ENCODE data around the gene PKMYT1. TPM values are rescaled to one million over a fixed set of nuclear protein-coding genes. Genes with fewer than 3 reads are reported as not detected.

PKMYT1 gene
- total RNA-seq, 1 donor from 2014 or later: 6.9 TPM

GRCh38 chr16:2985893-2986355 is 5.7 kb upstream of the PKMYT1 start:
- Histone ChIP-seq H3K27ac (no peak overlapping the region), H3K36me3 (no peaks in the 10 kb centered on the region), H3K4me1 (peaks cover 25% of the 10 kb centered on the region), H3K4me3 (no peak overlapping the region), H3K27me3 (no peaks in the 10 kb centered on the region), H3K9me3 (no peaks in the 10 kb centered on the region)
- TF ChIP-seq, protein P1, sequence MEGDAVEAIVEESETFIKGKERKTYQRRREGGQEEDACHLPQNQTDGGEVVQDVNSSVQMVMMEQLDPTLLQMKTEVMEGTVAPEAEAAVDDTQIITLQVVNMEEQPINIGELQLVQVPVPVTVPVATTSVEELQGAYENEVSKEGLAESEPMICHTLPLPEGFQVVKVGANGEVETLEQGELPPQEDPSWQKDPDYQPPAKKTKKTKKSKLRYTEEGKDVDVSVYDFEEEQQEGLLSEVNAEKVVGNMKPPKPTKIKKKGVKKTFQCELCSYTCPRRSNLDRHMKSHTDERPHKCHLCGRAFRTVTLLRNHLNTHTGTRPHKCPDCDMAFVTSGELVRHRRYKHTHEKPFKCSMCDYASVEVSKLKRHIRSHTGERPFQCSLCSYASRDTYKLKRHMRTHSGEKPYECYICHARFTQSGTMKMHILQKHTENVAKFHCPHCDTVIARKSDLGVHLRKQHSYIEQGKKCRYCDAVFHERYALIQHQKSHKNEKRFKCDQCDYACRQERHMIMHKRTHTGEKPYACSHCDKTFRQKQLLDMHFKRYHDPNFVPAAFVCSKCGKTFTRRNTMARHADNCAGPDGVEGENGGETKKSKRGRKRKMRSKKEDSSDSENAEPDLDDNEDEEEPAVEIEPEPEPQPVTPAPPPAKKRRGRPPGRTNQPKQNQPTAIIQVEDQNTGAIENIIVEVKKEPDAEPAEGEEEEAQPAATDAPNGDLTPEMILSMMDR (IDR thresholded peaks at IDR 0.05): no peak
- no peak for TF ChIP-seq POLR2AphosphoS5 (IDR thresholded peaks at IDR 0.05; ENCODE audit: insufficient read depth in 1 of 2, low read depth in 1 of 2)
- no peak for TF ChIP-seq POLR2A (IDR thresholded peaks at IDR 0.05)
- intact Hi-C loops (cut with DNase I): no loop called here
- DNase-seq (ENCODE audit: extremely low spot score in 2 of 2): no peak

- H3K4me1 ChIP-seq: peaks cover 29% of the 10 kb centered on the region
- H3K4me3 ChIP-seq: no peak overlapping the region
- TF ChIP-seq, protein P1 (IDR thresholded peaks at IDR 0.05): no peak
- TF ChIP-seq POLR2AphosphoS5 (IDR thresholded peaks at IDR 0.05; ENCODE audit: insufficient read depth in 1 of 2, low read depth in 1 of 2) (no peak), POLR2A (IDR thresholded peaks at IDR 0.05) (no peak)
- no peak for DNase-seq (ENCODE audit: extremely low spot score in 2 of 2)
- no peak overlapping the region for H3K27ac ChIP-seq
- intact Hi-C loops (cut with DNase I): no loop called here
- H3K27me3 ChIP-seq: no peaks in the 10 kb centered on the region
- no peaks in the 10 kb centered on the region for H3K36me3 ChIP-seq
- H3K9me3 ChIP-seq: no peaks in the 10 kb centered on the region
Observed at GRCh38 chr16:2985462-2985861, 5.2 kb upstream of the PKMYT1 start.

- Histone ChIP-seq H3K4me3 (peak overlapping the region; percentile 11 to 28), H3K36me3 (no peaks in the 10 kb centered on the region), H3K9me3 (no peaks in the 10 kb centered on the region), H3K27me3 (no peaks in the 10 kb centered on the region), H3K27ac (no peak overlapping the region), H3K4me1 (peaks cover 37% of the 10 kb centered on the region)
- no peak for TF ChIP-seq POLR2A (IDR thresholded peaks at IDR 0.05)
- TF ChIP-seq, protein P1 (IDR thresholded peaks at IDR 0.05): peak; percentile 81 to 92 (median 92)
- no peak for TF ChIP-seq POLR2AphosphoS5 (IDR thresholded peaks at IDR 0.05; ENCODE audit: insufficient read depth in 1 of 2, low read depth in 1 of 2)
- intact Hi-C loops (cut with DNase I): no loop called here
- no peak for DNase-seq (ENCODE audit: extremely low spot score in 2 of 2)
Observed at GRCh38 chr16:2983706-2984136, 3.5 kb upstream of the PKMYT1 start.

GRCh38 chr16:2982402-2982801 is 2.2 kb upstream of the PKMYT1 start:
- DNase-seq (ENCODE audit: extremely low spot score in 2 of 2): no peak
- H3K27ac ChIP-seq: no peak overlapping the region
- H3K4me1 ChIP-seq: peaks cover 37% of the 10 kb centered on the region
- no peak overlapping the region for H3K4me3 ChIP-seq
- intact Hi-C loops (cut with DNase I): no loop called here
- TF ChIP-seq POLR2AphosphoS5 (IDR thresholded peaks at IDR 0.05; ENCODE audit: insufficient read depth in 1 of 2, low read depth in 1 of 2) (no peak), POLR2A (IDR thresholded peaks at IDR 0.05) (no peak)
- TF ChIP-seq, protein P1 (IDR thresholded peaks at IDR 0.05): no peak
- H3K36me3 ChIP-seq: no peaks in the 10 kb centered on the region
- H3K9me3 ChIP-seq: no peaks in the 10 kb centered on the region
- H3K27me3 ChIP-seq: no peaks in the 10 kb centered on the region

DNA sequence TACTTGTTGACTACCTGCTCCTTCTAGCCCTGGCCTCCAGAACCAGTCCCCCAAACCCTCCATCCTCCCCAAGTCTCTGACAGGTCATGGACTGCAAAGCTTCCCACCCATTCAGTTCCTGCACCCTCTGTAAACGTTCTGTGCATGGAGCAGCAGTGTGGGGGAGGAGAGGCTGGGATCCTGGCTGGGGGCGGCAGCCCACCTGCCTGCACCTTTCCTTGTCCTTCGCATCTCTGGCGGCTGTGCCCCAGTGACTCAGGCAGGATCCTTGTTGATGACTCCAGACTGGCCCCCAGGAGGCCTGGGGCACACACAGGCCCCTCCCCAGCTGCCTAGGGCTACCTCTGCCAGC is 1.6 kb upstream of the PKMYT1 start:
- Histone ChIP-seq H3K27me3 (no peaks in the 10 kb centered on the region), H3K36me3 (no peaks in the 10 kb centered on the region), H3K9me3 (no peaks in the 10 kb centered on the region), H3K4me1 (peaks cover 37% of the 10 kb centered on the region), H3K27ac (no peak overlapping the region), H3K4me3 (no peak overlapping the region)
- no peak for TF ChIP-seq POLR2AphosphoS5 (IDR thresholded peaks at IDR 0.05; ENCODE audit: insufficient read depth in 1 of 2, low read depth in 1 of 2)
- TF ChIP-seq, protein P1 (IDR thresholded peaks at IDR 0.05): no peak
- no peak for TF ChIP-seq POLR2A (IDR thresholded peaks at IDR 0.05)
- no peak for DNase-seq (ENCODE audit: extremely low spot score in 2 of 2)
- intact Hi-C loops (cut with DNase I): no loop called here
